NCI-H524 (cell line): Measurements from ENCODE around the gene DOLK.

Experiments
- DNase-seq, 2 experiments: peaks; one replicate each; lab custom pipeline; 2025; lab: John Stamatoyannopoulos, UW

Gene DOLK

DNA sequence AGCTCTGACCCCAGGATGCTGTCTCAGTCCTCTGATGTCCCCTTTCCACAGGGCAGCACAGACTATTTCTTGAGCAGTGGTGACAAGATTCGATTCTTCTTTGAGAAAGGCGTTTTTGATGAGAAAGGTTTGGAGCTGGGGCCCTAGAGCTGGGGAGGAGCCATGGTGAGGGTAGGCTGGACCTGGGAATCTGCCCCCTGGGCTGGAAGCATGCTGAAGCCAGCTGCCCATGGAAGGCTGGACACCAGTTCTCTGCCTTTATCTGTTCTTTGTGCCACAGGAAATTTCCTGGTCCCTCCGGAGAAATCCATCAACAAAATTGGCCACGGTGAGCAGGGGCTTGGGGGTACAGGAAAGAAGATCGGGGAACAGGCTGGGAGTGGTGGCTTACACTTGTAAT lies 13.7 kb downstream of the DOLK start:
- DNase-seq, result no peak

DNA sequence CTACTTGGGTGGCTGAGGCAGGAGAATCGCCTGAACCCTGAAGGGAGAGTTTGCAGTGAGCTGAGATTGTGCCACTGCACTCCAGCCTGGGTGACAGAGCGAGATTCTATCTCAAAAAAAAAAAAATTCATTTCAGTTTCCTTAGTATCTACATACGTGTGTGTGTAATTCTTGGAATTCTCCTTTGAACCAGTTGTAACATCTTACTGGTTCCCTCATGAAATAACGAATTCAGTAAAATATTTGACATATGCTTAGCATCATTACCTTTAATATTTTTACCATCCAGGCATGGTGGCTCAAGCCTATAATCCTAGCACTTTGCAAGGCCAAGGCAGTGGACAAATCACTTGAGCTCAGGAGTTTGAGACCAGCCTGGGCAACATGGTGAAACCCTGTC lies 17.8 kb downstream of the DOLK start:
- DNase-seq, result no peak

DNA sequence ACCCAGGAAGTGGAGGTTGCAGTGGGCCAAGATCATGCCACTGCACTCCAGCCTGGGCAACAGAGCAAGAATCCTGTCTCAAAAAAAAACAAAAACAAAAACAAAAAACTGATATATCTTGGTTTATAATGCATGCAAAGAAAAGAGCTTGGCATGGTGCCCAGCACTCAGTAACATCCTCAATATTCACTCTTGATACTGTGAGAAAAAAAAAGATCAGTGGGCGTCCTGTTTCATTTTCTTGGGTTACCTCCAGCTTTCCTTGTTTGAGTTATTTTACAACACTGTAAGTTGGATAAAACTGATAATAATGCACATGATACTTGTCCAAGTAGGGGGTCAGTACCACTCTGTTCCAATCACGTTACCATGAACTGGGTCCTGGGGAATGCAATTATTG lies 18.8 kb downstream of the DOLK start:
- DNase-seq, result no peak

DNA sequence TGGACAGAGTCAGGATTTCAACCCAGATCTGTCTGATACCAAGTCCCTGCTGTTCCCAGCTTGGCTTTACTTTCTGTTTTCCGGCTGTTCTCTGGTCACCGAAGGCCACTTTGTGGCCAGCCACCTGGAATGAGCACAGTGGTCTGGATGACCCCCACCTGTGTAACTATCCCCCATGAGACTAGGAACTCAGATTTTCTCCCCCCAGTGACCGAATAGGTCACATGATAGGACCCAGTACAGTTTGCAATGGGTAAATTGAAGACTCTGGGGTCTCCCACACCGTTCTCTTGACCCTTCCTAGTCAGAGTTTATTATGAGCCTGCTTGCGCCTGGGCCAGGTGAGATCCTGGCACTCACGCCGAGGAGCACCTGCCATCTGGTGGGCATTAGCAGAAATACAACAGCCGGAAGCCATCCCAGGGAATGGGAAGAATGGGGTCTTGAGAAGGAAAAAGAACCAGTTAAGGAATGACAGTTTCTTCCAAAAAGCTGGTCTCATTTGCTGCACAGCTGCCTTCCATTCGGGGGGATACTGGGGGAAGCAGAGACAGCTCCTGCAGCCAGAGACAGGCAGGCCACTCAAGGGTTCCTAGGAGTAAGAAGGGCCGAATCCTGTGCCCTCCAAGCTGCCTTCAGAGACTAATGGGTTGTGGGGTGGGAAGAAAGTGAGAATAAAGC lies 19.5 kb downstream of the DOLK start:
- peak; percentile 24 to 62 for DNase-seq

DNA sequence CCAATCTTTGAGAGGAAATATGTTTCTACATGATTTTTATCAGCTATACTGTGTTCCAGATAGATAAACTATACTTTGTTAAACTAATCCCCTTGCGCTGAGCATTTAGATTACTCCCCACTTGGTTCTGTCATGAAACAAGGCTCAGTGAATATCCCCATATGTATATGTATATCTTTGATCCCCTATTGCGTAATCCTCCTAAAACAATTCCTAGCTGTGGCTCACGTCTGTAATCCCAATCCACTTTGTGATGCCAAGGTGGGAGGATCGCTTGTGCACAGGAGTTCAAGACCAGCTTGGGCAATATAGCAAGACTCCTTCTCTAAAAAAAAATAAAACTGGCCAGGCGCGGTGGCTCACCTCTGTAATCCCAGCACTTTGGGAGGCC lies 23.9 kb downstream of the DOLK start:
- peak in 1 of 2 experiments; percentile 10 for DNase-seq

DNA sequence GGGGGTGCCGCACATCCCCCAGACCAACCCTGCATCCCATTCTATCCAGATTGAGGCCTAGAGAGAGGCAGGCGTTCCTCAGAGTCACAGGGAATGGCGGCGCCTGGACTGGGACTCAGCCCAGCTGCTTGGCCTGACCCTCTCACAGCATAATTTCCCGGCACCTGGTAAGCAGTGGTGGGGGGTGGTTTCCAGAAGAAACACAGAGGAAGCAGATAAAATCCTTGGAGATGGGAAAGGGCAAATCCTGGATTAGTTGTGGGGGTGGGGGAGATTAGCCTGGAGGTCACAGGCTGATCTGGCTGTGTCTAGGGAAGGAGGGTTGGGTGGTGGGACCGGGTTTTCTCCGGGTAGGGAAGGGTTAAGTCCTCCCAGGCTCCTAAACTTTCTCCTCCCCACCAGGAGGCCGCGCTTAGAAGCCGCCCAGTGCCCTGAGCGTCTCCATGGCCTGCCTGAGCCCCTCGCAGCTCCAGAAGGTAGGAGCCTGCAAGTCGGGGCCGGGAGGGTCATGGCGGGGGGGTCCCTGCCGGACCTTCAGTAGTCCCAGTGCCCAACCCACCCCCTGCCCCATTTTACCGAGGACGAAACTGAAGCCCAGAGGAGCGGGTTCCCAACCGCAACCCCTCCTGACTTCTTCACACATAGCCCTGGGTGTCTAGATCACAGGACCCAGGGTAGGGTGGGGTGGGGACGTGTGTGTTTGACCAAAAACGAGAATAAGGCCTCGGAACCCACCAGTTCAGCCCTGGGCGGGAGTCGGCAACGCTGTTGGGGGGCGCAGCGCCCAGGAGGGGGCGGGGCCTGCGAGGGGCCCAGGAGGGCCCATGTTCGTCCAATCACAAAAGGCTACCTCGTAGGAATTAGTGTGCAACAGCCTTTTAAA lies 25.3 kb downstream of the DOLK start:
- peak; percentile 83 to 88 for DNase-seq

DNA sequence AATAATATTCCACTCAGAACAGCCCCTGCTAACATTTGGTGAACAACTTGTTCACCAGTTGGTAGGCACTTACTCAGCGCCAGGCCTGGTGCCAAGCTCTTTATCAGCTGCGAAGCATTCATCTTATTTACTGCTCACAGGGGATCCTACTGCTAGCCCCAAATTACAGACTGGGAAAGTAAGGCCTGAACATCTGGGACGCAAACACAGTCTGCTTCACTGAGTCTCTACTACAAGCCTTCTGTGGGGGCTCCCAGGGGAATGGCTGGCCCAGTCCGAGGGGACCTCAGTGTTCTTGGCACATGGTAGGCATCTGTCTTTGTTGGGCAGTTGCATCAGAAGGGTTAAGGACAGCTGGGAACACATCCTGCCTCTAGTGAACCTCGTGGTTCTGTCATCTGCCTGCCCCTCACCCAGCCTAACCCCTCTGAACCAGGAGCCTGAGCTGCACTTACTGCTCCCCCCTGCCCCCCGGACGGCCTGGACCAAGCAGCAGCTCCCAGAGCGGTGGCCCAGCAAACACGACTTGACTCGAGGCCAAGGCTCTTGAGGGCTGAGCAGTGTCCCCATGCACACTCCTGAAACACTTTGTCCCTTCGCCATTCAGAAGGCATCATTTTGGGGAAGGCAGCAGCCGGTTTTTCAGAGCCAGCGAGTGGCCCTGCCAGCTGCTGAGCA lies 26.9 kb downstream of the DOLK start, which contains the start of gene PHYHD1:
PHYHD1 (plus strand) TSS at position 602 of the 678 bp plus-strand sequence. CDS start 1,342 bp downstream, outside the sequence.
- DNase-seq, result peak; percentile 70 to 76

DNA sequence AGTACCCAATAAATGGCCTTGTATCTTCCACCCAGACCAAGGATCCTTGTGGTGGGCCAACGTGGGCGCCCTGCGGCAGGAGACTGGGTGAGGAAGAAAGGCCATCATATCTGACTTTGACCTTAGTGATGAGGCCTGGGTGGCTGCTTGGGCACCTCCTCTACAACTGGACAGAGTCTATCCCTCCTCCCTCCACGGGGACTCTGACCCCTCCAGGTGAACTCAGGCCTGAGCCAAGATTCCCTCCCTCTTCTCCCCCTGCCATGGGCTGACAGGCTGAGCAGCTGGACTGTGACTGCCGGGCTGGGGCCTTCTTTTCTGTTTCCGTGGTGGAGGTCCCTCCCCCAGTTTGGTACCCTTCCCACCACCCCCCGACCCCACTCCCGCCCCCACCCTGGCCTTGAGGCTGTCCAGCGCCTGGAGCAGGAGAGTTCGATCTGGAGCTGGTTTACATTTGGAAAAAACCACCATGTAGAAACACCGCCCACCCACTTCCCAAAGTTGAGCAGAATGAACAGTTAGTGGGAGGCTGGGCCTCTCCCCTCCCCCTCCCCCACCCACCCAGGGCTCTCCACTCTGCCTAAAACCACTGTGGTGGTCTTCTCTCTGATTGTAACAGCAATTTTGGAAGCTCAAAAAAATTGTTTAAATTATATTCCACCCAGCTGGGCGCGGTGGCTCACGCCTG lies 27.9 kb downstream of the DOLK start:
- no peak for DNase-seq

DNA sequence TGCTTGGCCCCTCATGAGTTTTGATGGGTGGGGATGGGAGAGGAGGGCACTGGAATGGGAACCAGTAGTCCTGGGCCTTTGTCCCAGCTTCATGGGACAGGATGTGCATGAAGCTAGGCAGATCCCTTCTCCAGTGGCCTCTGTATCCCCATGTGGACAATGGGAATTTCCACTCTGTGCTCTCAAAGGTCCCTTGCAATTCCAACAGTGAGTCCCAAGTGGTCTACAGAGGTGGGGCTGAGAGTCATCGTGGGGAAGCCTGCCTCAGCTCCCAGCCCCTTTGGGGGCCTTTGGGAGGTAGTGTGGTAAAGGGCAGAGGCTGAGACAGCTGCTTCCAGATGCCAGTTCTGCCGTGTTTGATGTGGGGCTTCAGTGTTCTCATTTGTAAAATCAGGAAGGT lies 28.5 kb downstream of the DOLK start:
- DNase-seq, result no peak

DNA sequence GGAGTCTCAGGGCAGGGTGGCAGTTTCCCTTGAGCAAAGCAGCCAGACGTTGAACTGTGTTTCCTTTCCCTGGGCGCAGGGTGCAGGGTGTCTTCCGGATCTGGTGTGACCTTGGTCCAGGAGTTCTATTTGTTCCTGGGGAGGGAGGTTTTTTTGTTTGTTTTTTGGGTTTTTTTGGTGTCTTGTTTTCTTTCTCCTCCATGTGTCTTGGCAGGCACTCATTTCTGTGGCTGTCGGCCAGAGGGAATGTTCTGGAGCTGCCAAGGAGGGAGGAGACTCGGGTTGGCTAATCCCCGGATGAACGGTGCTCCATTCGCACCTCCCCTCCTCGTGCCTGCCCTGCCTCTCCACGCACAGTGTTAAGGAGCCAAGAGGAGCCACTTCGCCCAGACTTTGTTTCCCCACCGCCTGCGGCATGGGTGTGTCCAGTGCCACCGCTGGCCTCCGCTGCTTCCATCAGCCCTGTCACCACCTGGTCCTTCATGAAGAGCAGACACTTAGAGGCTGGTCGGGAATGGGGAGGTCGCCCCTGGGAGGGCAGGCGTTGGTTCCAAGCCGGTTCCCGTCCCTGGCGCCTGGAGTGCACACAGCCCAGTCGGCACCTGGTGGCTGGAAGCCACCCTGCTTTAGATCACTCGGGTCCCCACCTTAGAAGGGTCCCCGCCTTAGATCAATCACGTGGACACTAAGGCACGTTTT lies 30.1 kb downstream of the DOLK start:
- no peak for DNase-seq

DNA sequence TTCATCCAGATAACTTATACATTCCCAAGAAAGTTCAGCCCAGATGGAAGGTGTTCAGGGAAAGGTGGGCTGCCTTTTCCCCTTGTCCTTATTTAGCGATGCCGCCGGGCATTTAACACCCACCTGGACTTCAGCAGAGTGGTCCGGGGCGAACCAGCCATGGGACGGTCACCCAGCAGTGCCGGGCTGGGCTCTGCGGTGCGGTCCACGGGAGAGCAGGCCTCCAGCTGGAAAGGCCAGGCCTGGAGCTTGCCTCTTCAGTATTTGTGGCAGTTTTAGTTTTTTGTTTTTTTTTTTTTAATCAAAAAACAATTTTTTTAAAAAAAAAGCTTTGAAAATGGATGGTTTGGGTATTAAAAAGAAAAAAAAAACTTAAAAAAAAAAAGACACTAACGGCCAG lies 30.7 kb downstream of the DOLK start:
- no peak for DNase-seq

DNA sequence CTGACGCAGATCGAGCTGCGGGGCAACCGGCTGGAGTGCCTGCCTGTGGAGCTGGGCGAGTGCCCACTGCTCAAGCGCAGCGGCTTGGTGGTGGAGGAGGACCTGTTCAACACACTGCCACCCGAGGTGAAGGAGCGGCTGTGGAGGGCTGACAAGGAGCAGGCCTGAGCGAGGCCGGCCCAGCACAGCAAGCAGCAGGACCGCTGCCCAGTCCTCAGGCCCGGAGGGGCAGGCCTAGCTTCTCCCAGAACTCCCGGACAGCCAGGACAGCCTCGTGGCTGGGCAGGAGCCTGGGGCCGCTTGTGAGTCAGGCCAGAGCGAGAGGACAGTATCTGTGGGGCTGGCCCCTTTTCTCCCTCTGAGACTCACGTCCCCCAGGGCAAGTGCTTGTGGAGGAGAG lies 31.2 kb downstream of the DOLK start:
- DNase-seq, result no peak

DNA sequence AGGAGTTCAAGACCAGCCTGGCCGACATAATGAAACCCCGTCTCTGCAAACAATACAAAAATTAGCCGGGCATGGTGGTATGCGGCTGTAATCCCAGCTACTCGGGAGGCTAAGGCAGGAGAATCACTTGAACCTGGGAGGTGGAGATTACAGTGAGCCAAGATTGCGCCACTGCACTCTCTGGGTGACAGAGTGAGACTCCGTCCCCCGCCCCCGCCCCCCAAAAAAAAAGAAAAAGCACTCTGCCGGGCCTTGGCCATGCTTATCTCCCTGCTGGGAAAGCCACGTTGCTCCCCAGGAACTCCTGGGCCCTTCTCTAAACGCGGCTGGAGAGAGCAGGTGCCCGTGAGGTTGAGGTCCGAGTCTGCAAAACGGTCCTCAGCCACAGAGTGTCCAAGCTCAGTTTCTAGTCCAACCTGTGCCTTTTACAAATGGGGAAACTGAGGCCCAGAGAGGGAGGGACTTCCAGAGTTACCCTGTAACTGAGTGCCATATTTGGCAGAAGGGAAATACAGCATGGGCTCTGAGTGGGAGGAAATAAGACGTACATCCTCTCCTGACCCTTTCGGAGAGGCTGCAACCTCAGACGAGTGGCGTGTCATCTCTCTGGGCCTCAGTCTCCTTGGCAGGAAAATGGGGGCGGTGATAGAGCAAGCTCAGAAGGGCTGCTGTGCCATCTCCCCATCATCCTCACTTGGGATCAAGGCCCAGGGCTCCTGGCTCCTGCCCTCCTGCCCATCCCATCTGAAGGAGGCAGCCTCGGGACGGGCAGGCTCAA lies 33.2 kb downstream of the DOLK start:
- no peak for DNase-seq

DNA sequence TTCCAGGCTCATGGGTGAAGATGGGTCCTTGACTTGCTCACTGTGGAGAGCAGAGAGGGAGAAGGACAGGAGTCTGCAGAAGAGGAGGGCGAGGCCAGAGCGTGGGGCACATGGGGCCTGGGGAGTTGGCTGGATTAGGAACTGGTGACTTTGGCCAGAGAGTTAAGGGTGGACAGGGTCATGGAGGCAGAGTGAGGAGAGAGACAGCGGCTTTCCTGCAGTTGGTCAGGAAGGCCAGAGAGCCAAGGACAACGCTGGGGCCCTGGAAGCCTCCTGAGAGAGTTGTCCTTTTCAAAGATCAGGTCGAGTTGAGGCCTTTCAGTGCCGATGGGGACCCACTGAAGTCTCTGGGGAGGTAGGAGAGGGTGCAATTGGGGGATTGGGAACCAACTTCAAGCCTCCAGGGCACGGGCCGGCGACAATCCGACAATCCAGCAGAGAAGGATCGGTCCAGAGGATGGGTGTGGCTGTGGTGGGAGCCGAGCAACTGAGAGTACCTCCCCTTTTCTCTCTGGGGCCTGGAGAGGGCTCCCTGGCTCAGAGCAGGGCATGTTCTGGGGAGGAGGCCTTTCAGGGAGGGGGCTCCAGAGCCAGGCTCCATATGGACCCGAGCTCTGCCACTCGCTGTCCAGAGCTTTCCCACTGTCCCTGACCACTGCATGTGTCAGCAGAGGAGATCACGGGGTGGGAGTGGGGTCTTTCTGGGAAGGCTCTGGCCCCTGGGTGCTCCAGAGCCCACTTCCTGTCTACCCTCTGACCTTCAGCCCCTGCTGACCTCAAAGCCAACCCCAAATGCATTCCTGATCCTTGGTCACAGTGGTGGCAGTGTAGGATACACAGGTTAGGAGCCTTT lies 34.1 kb downstream of the DOLK start:
- no peak for DNase-seq

DNA sequence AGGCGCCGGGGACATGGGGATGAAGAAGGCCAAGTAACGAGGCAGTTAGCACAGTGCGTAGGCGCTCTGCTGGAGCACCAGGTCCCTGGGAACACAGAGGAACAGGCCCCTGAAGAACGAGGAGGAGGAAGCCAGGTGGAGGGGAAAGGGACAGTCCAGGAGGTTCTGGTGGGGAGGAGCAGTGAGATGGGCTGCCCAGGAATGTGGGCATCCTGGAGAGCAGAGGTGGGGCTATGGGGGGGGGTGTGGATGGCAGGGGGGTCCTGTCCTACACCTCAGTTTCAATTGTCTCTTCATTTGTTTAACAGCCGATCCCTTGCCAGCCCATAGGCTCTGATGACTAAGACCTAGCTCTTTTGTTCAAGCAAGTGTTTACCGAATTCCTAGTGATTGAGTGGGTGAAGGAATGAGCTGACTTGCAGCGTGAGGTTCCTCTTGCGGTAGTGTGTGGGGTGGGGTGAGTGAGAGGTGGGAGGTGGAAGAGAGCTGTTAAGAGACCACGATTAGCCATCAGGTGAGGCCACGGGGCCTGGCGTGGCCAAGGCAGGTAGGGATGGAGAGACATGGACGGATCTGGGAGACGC lies 35.0 kb downstream of the DOLK start:
- DNase-seq, result no peak

DNA sequence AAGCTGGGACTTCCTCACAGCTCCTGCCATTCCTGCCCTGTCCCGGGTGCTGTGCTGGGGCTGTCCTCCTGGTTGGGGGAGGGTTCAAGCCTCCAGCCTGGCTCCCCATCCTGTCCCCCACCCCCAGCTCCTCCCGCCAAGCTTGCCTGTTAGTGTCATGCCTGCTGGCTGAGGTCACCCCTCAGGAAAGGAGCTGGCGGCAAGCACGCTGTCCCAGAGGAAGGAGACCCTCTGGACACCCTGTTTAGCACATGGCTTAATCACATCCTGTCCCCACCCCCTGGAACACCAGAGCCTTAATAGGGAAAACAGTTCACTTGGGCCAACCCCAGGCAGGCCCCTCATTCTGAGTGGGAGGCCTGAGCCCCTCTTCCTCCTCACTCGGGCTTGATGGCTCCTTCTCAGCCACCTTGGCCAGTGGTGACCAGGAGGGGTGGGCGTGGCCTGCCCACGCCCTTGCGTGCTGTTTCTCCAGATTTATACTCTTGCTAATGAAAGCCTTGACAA lies 35.8 kb downstream of the DOLK start:
- DNase-seq, result no peak

DNA sequence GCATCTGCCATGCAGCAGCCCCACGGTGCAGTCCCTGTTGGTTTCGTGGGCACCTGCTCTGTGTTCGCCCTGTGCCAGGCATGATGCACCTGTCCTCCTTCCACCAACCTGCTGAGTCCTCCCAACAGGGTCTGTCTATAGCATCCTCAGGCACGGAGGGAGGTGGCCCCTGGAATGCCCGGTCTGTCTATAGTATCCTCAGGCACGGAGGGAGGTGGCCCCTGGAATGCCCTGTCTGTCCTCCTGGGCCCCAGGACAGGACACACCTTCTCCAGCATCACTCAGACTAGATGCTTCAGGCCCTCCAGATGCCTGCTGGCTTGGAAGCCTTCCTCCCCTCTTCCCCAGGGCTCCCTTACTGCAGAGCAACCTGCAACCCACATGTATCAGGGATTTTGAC lies 36.5 kb downstream of the DOLK start:
- DNase-seq, result no peak

DNA sequence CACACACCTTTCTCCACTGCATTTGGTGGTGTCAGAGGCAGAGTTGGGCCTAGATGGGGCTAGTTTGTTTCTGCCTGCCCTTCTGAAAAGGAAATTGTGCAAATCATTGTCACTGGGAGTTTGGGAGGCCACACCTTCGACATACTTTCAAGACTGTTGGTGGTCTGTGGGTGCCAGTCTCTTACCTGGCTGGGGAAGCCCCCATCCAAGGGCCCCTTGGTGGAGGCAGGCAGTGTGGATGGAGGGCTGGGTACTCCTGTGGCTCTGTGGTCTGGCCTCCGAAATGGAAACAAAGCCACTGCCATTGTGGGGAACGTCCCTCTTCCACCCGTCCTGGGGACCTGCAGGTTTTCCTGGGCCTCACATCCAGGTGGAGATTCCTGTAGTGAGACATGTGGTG lies 37.5 kb downstream of the DOLK start:
- DNase-seq, result no peak

DNA sequence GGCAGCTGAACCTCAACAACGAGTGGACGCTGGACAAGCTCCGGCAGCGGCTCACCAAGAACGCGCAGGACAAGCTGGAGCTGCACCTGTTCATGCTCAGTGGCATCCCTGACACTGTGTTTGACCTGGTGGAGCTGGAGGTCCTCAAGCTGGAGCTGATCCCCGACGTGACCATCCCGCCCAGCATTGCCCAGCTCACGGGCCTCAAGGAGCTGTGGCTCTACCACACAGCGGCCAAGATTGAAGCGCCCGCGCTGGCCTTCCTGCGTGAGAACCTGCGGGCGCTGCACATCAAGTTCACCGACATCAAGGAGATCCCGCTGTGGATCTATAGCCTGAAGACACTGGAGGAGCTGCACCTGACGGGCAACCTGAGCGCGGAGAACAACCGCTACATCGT lies 39.0 kb downstream of the DOLK start:
- no peak for DNase-seq
